22Rv1 (cell line): ENCODE results near the gene GYPA.
"Not testable (repeated sequence)": the region's sequence is repeated elsewhere in the genome, so short reads cannot be mapped to it uniquely, and the experiment has no call there.

Source experiments
- ZFX ChIP-seq: fragments of 450-650 bp; IDR thresholded peaks from 2 replicates; pipeline ENCODE4 v1.6.1; 2017; ENCODE audit warnings: antibody characterized with exemption, borderline replicate concordance
- TF ChIP-seq, protein P1 (sequence below): fragments of 450-650 bp; IDR thresholded peaks from 2 replicates; pipeline ENCODE4 v1.5.1; 2017; ENCODE audit warnings: mild to moderate bottlenecking

GRCh38 chr4:144140594-144141295, at the start of gene GYPA:
- TF ChIP-seq, protein P1, sequence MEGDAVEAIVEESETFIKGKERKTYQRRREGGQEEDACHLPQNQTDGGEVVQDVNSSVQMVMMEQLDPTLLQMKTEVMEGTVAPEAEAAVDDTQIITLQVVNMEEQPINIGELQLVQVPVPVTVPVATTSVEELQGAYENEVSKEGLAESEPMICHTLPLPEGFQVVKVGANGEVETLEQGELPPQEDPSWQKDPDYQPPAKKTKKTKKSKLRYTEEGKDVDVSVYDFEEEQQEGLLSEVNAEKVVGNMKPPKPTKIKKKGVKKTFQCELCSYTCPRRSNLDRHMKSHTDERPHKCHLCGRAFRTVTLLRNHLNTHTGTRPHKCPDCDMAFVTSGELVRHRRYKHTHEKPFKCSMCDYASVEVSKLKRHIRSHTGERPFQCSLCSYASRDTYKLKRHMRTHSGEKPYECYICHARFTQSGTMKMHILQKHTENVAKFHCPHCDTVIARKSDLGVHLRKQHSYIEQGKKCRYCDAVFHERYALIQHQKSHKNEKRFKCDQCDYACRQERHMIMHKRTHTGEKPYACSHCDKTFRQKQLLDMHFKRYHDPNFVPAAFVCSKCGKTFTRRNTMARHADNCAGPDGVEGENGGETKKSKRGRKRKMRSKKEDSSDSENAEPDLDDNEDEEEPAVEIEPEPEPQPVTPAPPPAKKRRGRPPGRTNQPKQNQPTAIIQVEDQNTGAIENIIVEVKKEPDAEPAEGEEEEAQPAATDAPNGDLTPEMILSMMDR, result not testable (repeated sequence)
- not testable (repeated sequence) for TF ChIP-seq ZFX
